Effector memory CD8-positive, alpha-beta T cell (primary cell): ENCODE data around the gene SOCS4.
"Not testable (repeated sequence)": the region's sequence is repeated elsewhere in the genome, so short reads cannot be mapped to it uniquely, and the experiment has no call there.

Experiments
- ATAC-seq: fragments of 150-1000 bp; cut with Tn5 transposase; replicated peaks from 2 replicates; pipeline ENCODE4 v1.10.0; 2021; ENCODE audit warnings: mild to moderate bottlenecking, moderate library complexity
- DNase-seq, 3 experiments: peaks; one replicate each; pipeline ENCODE4 v3.0.0; 2021
- H3K27ac Mint-ChIP-seq, 2 donors: one replicate each; pipeline ENCODE4 v1.8.0; 2022; ENCODE audit warnings: mild to moderate bottlenecking in 2 of 2, mixed read lengths in 2 of 2, moderate library complexity in 2 of 2
- H3K27me3 Mint-ChIP-seq, 2 donors: one replicate each; pipeline ENCODE4 v1.8.0; 2022; ENCODE audit warnings: mixed read lengths in 2 of 2
- H3K36me3 Mint-ChIP-seq: one replicate; pipeline ENCODE4 v1.8.0; 2022; ENCODE audit warnings: mild to moderate bottlenecking, moderate library complexity, mixed read lengths; ENCODE audit not compliant: insufficient read depth
- H3K4me1 Mint-ChIP-seq, 2 donors: one replicate each; pipeline ENCODE4 v1.8.0; 2022; ENCODE audit warnings: low read depth in 2 of 2, mixed read lengths in 2 of 2
- H3K4me3 Mint-ChIP-seq, 2 donors: one replicate each; pipeline ENCODE4 v1.8.0; 2022; ENCODE audit warnings: mild to moderate bottlenecking in 2 of 2, mixed read lengths in 2 of 2, moderate library complexity in 2 of 2
- H3K9me3 Mint-ChIP-seq, 2 donors: one replicate each; pipeline ENCODE4 v1.8.0; 2022; ENCODE audit warnings: mixed read lengths in 2 of 2

SOCS4 gene

GRCh38 chr14:55037995-55038394 is 11.0 kb downstream of the SOCS4 start:
- peaks cover 47% of the 10 kb centered on the region for H3K36me3 Mint-ChIP-seq
- H3K27me3 Mint-ChIP-seq, ATAC-seq, DNase-seq, H3K4me1 Mint-ChIP-seq, H3K9me3 Mint-ChIP-seq, H3K4me3 Mint-ChIP-seq: not testable (repeated sequence)
- H3K27ac Mint-ChIP-seq: peak overlapping the region; percentile 32 to 49

- Mint-ChIP-seq H3K4me3 (no peak overlapping the region), H3K27ac (peak overlapping the region; percentile 2 to 5), H3K27me3 (no peaks in the 10 kb centered on the region), H3K9me3 (no peaks in the 10 kb centered on the region), H3K36me3 (peaks cover 40% of the 10 kb centered on the region), H3K4me1 (peaks cover 3 to 6% of the 10 kb centered on the region in 2 donors)
- ATAC-seq: no peak
- no peak for DNase-seq
These were observed 11.7 kb downstream of the SOCS4 start for GRCh38 chr14:55038708-55039107.

- Mint-ChIP-seq H3K27ac (no peak overlapping the region), H3K36me3 (no peaks in the 10 kb centered on the region), H3K27me3 (no peaks in the 10 kb centered on the region), H3K4me3 (no peak overlapping the region), H3K9me3 (no peaks in the 10 kb centered on the region), H3K4me1 (peaks cover 2 to 3% of the 10 kb centered on the region in 2 donors)
- ATAC-seq (no peak), DNase-seq (no peak)
These were observed 16.5 kb downstream of the SOCS4 start for GRCh38 chr14:55043528-55043927.

- H3K27ac Mint-ChIP-seq: no peak overlapping the region
- H3K9me3 Mint-ChIP-seq: no peaks in the 10 kb centered on the region
- DNase-seq (no peak), ATAC-seq (no peak)
- H3K4me3 Mint-ChIP-seq: no peak overlapping the region
- H3K4me1 Mint-ChIP-seq: no peaks in the 10 kb centered on the region
- H3K27me3 Mint-ChIP-seq: no peaks in the 10 kb centered on the region
- H3K36me3 Mint-ChIP-seq: peaks cover 7% of the 10 kb centered on the region
These were observed 18.1 kb downstream of the SOCS4 start for GRCh38 chr14:55045087-55045486.

GRCh38 chr14:55047301-55048053 is 20.4 kb downstream of the SOCS4 start:
- no peak for ATAC-seq
- DNase-seq: no peak
- H3K9me3 Mint-ChIP-seq: no peaks in the 10 kb centered on the region
- H3K27ac Mint-ChIP-seq: no peak overlapping the region
- H3K4me1 Mint-ChIP-seq: peaks cover 9 to 12% of the 10 kb centered on the region in 2 donors
- H3K4me3 Mint-ChIP-seq: no peak overlapping the region
- peaks cover 27% of the 10 kb centered on the region for H3K36me3 Mint-ChIP-seq
- no peaks in the 10 kb centered on the region for H3K27me3 Mint-ChIP-seq

GRCh38 chr14:55048900-55049436 is 21.9 kb downstream of the SOCS4 start:
- Mint-ChIP-seq H3K4me3 (no peak overlapping the region), H3K27ac (no peak overlapping the region), H3K9me3 (no peaks in the 10 kb centered on the region), H3K27me3 (no peaks in the 10 kb centered on the region), H3K36me3 (peaks cover 35% of the 10 kb centered on the region), H3K4me1 (peaks cover 21 to 26% of the 10 kb centered on the region in 2 donors)
- DNase-seq (no peak), ATAC-seq (no peak)

- Mint-ChIP-seq H3K9me3 (no peaks in the 10 kb centered on the region), H3K4me1 (peaks cover 25 to 38% of the 10 kb centered on the region in 2 donors), H3K27ac (peak overlapping the region; percentile 98), H3K36me3 (peaks cover 40% of the 10 kb centered on the region), H3K27me3 (no peaks in the 10 kb centered on the region), H3K4me3 (peak overlapping the region; percentile 86 to 94)
- peak; percentile 7 for ATAC-seq
- no peak for DNase-seq
These were observed 24.1 kb downstream of the SOCS4 start for GRCh38 chr14:55051165-55051422.

- H3K27ac Mint-ChIP-seq: peak within 1 kb of the TSS; percentile 98
- peaks cover 43% of the 10 kb centered on the region for H3K36me3 Mint-ChIP-seq
- DNase-seq: peak; percentile 87 to 94 (median 92)
- no peaks in the 10 kb centered on the region for H3K9me3 Mint-ChIP-seq
- ATAC-seq: peak; percentile 88
- H3K4me3 Mint-ChIP-seq: peak within 1 kb of the TSS; percentile 86 to 94
- no peaks in the 10 kb centered on the region for H3K27me3 Mint-ChIP-seq
- peaks cover 25 to 41% of the 10 kb centered on the region in 2 donors for H3K4me1 Mint-ChIP-seq
These were observed 24.6 kb downstream of the SOCS4 start, which contains the start of gene MAPK1IP1L for GRCh38 chr14:55051423-55052268. Gene MAPK1IP1L, plus strand, starts transcription at chr14:55051647. Its CDS starts 10,037 bp downstream, at chr14:55061684.

GRCh38 chr14:55052269-55052930 is 25.4 kb downstream of the SOCS4 start:
- H3K27me3 Mint-ChIP-seq: no peaks in the 10 kb centered on the region
- DNase-seq: no peak
- H3K4me1 Mint-ChIP-seq: peaks cover 25 to 41% of the 10 kb centered on the region in 2 donors
- no peaks in the 10 kb centered on the region for H3K9me3 Mint-ChIP-seq
- peak overlapping the region; percentile 98 for H3K27ac Mint-ChIP-seq
- ATAC-seq: peak; percentile 1
- H3K36me3 Mint-ChIP-seq: peaks cover 47% of the 10 kb centered on the region
- peak overlapping the region; percentile 86 to 94 for H3K4me3 Mint-ChIP-seq

GRCh38 chr14:55053018-55053417 is 26.0 kb downstream of the SOCS4 start:
- DNase-seq (no peak), ATAC-seq (no peak)
- peak overlapping the region; percentile 86 to 94 for H3K4me3 Mint-ChIP-seq
- peaks cover 27 to 43% of the 10 kb centered on the region in 2 donors for H3K4me1 Mint-ChIP-seq
- H3K9me3 Mint-ChIP-seq: no peaks in the 10 kb centered on the region
- no peaks in the 10 kb centered on the region for H3K27me3 Mint-ChIP-seq
- H3K36me3 Mint-ChIP-seq: peaks cover 53% of the 10 kb centered on the region
- H3K27ac Mint-ChIP-seq: peak overlapping the region; percentile 98

GRCh38 chr14:55053500-55053899 is 26.5 kb downstream of the SOCS4 start:
- H3K9me3 Mint-ChIP-seq: no peaks in the 10 kb centered on the region
- ATAC-seq: no peak
- peak overlapping the region; percentile 86 to 94 for H3K4me3 Mint-ChIP-seq
- H3K4me1 Mint-ChIP-seq: peaks cover 29 to 48% of the 10 kb centered on the region in 2 donors
- H3K36me3 Mint-ChIP-seq: peaks cover 58% of the 10 kb centered on the region
- no peak for DNase-seq
- peak overlapping the region; percentile 98 for H3K27ac Mint-ChIP-seq
- H3K27me3 Mint-ChIP-seq: no peaks in the 10 kb centered on the region

- peaks cover 60% of the 10 kb centered on the region for H3K36me3 Mint-ChIP-seq
- peaks cover 29 to 48% of the 10 kb centered on the region in 2 donors for H3K4me1 Mint-ChIP-seq
- peak overlapping the region; percentile 98 for H3K27ac Mint-ChIP-seq
- peak overlapping the region; percentile 86 to 94 for H3K4me3 Mint-ChIP-seq
- no peaks in the 10 kb centered on the region for H3K9me3 Mint-ChIP-seq
- no peak for DNase-seq
- no peaks in the 10 kb centered on the region for H3K27me3 Mint-ChIP-seq
- ATAC-seq: no peak
These were observed 27.1 kb downstream of the SOCS4 start for GRCh38 chr14:55054098-55054497.

- Mint-ChIP-seq H3K36me3 (peaks cover 66% of the 10 kb centered on the region), H3K27ac (peak overlapping the region in 1 of 2 donors; percentile 27), H3K9me3 (no peaks in the 10 kb centered on the region), H3K4me3 (peak overlapping the region in 1 of 2 donors; percentile 10), H3K4me1 (peaks cover 30 to 64% of the 10 kb centered on the region in 2 donors), H3K27me3 (no peaks in the 10 kb centered on the region)
- DNase-seq: no peak
- ATAC-seq: no peak
These were observed 30.9 kb downstream of the SOCS4 start for GRCh38 chr14:55057919-55058318.
